ENCODE measurements around the gene TSHZ2. TPM values are rescaled to one million over a fixed set of nuclear protein-coding genes. Genes with fewer than 3 reads are reported as not detected.

Gene TSHZ2
- total and polyA plus RNA-seq, 2 donors = 6.5 to 35.0 TPM

- Histone ChIP-seq H3K27ac (ENCODE audit: low read depth) (no peak overlapping the region), H3K4me3 (ENCODE audit: low read depth, low read length) (no peak overlapping the region), H3K4me1 (ENCODE audit: insufficient read depth) (no peaks in the 10 kb centered on the region), H3K36me3 (ENCODE audit: insufficient read depth) (no peaks in the 10 kb centered on the region)
- 89% methylated on average over 2 of the region's 2 CpGs for WGBS
- no peak for DNase-seq (ENCODE audit: extremely low spot score)
Observed at GRCh38 chr20:53269380-53269779, 297.2 kb downstream of the TSHZ2 start.

- H3K4me1 ChIP-seq (ENCODE audit: insufficient read depth) = no peaks in the 10 kb centered on the region
- H3K4me3 ChIP-seq (ENCODE audit: low read depth, low read length) = no peak overlapping the region
- no peaks in the 10 kb centered on the region for H3K36me3 ChIP-seq (ENCODE audit: insufficient read depth)
- 84% methylated on average over 5 of the region's 5 CpGs for WGBS
- no peak for DNase-seq (ENCODE audit: extremely low spot score)
- no peak overlapping the region for H3K27ac ChIP-seq (ENCODE audit: low read depth)
Observed at GRCh38 chr20:53270792-53271375, 298.7 kb downstream of the TSHZ2 start.

GRCh38 chr20:53274365-53274764 lies 302.2 kb downstream of the TSHZ2 start:
- no peak for DNase-seq (ENCODE audit: extremely low spot score)
- H3K36me3 ChIP-seq (ENCODE audit: insufficient read depth) = no peaks in the 10 kb centered on the region
- no peaks in the 10 kb centered on the region for H3K4me1 ChIP-seq (ENCODE audit: insufficient read depth)
- no peak overlapping the region for H3K27ac ChIP-seq (ENCODE audit: low read depth)
- no peak overlapping the region for H3K4me3 ChIP-seq (ENCODE audit: low read depth, low read length)
- WGBS = 93% methylated on average over 5 of the region's 5 CpGs

GRCh38 chr20:53274807-53275206 lies 302.6 kb downstream of the TSHZ2 start:
- WGBS = 89% methylated on average over 3 of the region's 3 CpGs
- Histone ChIP-seq H3K4me1 (ENCODE audit: insufficient read depth) (no peaks in the 10 kb centered on the region), H3K27ac (ENCODE audit: low read depth) (no peak overlapping the region), H3K4me3 (ENCODE audit: low read depth, low read length) (no peak overlapping the region), H3K36me3 (ENCODE audit: insufficient read depth) (no peaks in the 10 kb centered on the region)
- no peak for DNase-seq (ENCODE audit: extremely low spot score)

- 74% methylated on average over 3 of the region's 3 CpGs for WGBS
- DNase-seq (ENCODE audit: extremely low spot score) = no peak
- H3K4me1 ChIP-seq (ENCODE audit: insufficient read depth) = no peaks in the 10 kb centered on the region
Observed at GRCh38 chr20:53276143-53276542, 304.0 kb downstream of the TSHZ2 start.

GRCh38 chr20:53278555-53278954 lies 306.4 kb downstream of the TSHZ2 start:
- Histone ChIP-seq H3K27ac (ENCODE audit: low read depth) (no peak overlapping the region), H3K4me1 (ENCODE audit: insufficient read depth) (no peaks in the 10 kb centered on the region), H3K4me3 (ENCODE audit: low read depth, low read length) (no peak overlapping the region), H3K36me3 (ENCODE audit: insufficient read depth) (no peaks in the 10 kb centered on the region)
- 98% methylated on average over 1 of the region's 1 CpG for WGBS
- DNase-seq (ENCODE audit: extremely low spot score) = no peak

More at GRCh38 chr20:53276143-53276542, 304.0 kb downstream of the TSHZ2 start:
- Histone ChIP-seq H3K27ac (ENCODE audit: low read depth) (no peak overlapping the region), H3K4me3 (ENCODE audit: low read depth, low read length) (no peak overlapping the region), H3K36me3 (ENCODE audit: insufficient read depth) (no peaks in the 10 kb centered on the region)

GRCh38 chr20:53279735-53280134 lies 307.6 kb downstream of the TSHZ2 start:
- no peak overlapping the region for H3K27ac ChIP-seq (ENCODE audit: low read depth)
- no peak overlapping the region for H3K4me3 ChIP-seq (ENCODE audit: low read depth, low read length)
- WGBS = 88% methylated on average over 1 of the region's 1 CpG
- no peak for DNase-seq (ENCODE audit: extremely low spot score)
- H3K4me1 ChIP-seq (ENCODE audit: insufficient read depth) = no peaks in the 10 kb centered on the region
- no peaks in the 10 kb centered on the region for H3K36me3 ChIP-seq (ENCODE audit: insufficient read depth)

- no peak for DNase-seq (ENCODE audit: extremely low spot score)
- H3K4me1 ChIP-seq (ENCODE audit: insufficient read depth) = no peaks in the 10 kb centered on the region
- WGBS = 88% methylated on average over 2 of the region's 2 CpGs
- H3K27ac ChIP-seq (ENCODE audit: low read depth) = no peak overlapping the region
- H3K36me3 ChIP-seq (ENCODE audit: insufficient read depth) = no peaks in the 10 kb centered on the region
- no peak overlapping the region for H3K4me3 ChIP-seq (ENCODE audit: low read depth, low read length)
Observed at GRCh38 chr20:53281557-53282117, 309.5 kb downstream of the TSHZ2 start.

- no peak for DNase-seq (ENCODE audit: extremely low spot score)
- 85% methylated on average over 11 of the region's 11 CpGs for WGBS
Observed at GRCh38 chr20:53282217-53282955, 310.2 kb downstream of the TSHZ2 start.

GRCh38 chr20:53283011-53283410 lies 310.9 kb downstream of the TSHZ2 start:
- DNase-seq (ENCODE audit: extremely low spot score) = no peak
- H3K27ac ChIP-seq (ENCODE audit: low read depth) = no peak overlapping the region
- no peaks in the 10 kb centered on the region for H3K36me3 ChIP-seq (ENCODE audit: insufficient read depth)
- 79% methylated on average over 2 of the region's 2 CpGs for WGBS
- no peaks in the 10 kb centered on the region for H3K4me1 ChIP-seq (ENCODE audit: insufficient read depth)
- no peak overlapping the region for H3K4me3 ChIP-seq (ENCODE audit: low read depth, low read length)

More at GRCh38 chr20:53282217-53282955, 310.2 kb downstream of the TSHZ2 start:
- Histone ChIP-seq H3K36me3 (ENCODE audit: insufficient read depth) (no peaks in the 10 kb centered on the region), H3K4me1 (ENCODE audit: insufficient read depth) (no peaks in the 10 kb centered on the region), H3K27ac (ENCODE audit: low read depth) (no peak overlapping the region), H3K4me3 (ENCODE audit: low read depth, low read length) (no peak overlapping the region)

GRCh38 chr20:53283597-53283996 lies 311.4 kb downstream of the TSHZ2 start:
- no peaks in the 10 kb centered on the region for H3K36me3 ChIP-seq (ENCODE audit: insufficient read depth)
- H3K4me1 ChIP-seq (ENCODE audit: insufficient read depth) = no peaks in the 10 kb centered on the region
- no peak overlapping the region for H3K4me3 ChIP-seq (ENCODE audit: low read depth, low read length)
- no peak overlapping the region for H3K27ac ChIP-seq (ENCODE audit: low read depth)
- WGBS = 81% methylated on average over 3 of the region's 3 CpGs
- DNase-seq (ENCODE audit: extremely low spot score) = no peak

GRCh38 chr20:53284256-53284655 lies 312.1 kb downstream of the TSHZ2 start:
- DNase-seq (ENCODE audit: extremely low spot score) = no peak
- Histone ChIP-seq H3K4me1 (ENCODE audit: insufficient read depth) (no peaks in the 10 kb centered on the region), H3K27ac (ENCODE audit: low read depth) (no peak overlapping the region), H3K36me3 (ENCODE audit: insufficient read depth) (no peaks in the 10 kb centered on the region), H3K4me3 (ENCODE audit: low read depth, low read length) (no peak overlapping the region)
- 94% methylated on average over 11 of the region's 11 CpGs for WGBS

- DNase-seq (ENCODE audit: extremely low spot score) = no peak
- H3K4me1 ChIP-seq (ENCODE audit: insufficient read depth) = no peaks in the 10 kb centered on the region
- H3K4me3 ChIP-seq (ENCODE audit: low read depth, low read length) = no peak overlapping the region
- H3K27ac ChIP-seq (ENCODE audit: low read depth) = no peak overlapping the region
- 84% methylated on average over 11 of the region's 11 CpGs for WGBS
- no peaks in the 10 kb centered on the region for H3K36me3 ChIP-seq (ENCODE audit: insufficient read depth)
Observed at GRCh38 chr20:53284696-53285095, 312.5 kb downstream of the TSHZ2 start.

- 35% methylated on average over 2 of the region's 2 CpGs for WGBS
- H3K4me1 ChIP-seq (ENCODE audit: insufficient read depth) = no peaks in the 10 kb centered on the region
- H3K4me3 ChIP-seq (ENCODE audit: low read depth, low read length) = no peak overlapping the region
- no peak overlapping the region for H3K27ac ChIP-seq (ENCODE audit: low read depth)
- no peak for DNase-seq (ENCODE audit: extremely low spot score)
- no peaks in the 10 kb centered on the region for H3K36me3 ChIP-seq (ENCODE audit: insufficient read depth)
Observed at GRCh38 chr20:53287357-53288042, 315.3 kb downstream of the TSHZ2 start.
